ENCODE data around the gene IL19.
A peak's percentile ranks its signal among the peaks of the same experiment; 100 is the strongest.

Gene IL19

GRCh38 chr1:206863266-206863665 is 92.7 kb downstream of the IL19 start:
- no peak for DNase-seq (ENCODE audit: low spot score)

- peak; percentile 37 for DNase-seq (ENCODE audit: low spot score)
These were observed 94.5 kb downstream of the IL19 start, which contains the start of gene IL20 for GRCh38 chr1:206864939-206865671. Gene IL20 (plus strand): TSS chr1:206865623. CDS start chr1:206865853, 230 bp downstream.

DNA sequence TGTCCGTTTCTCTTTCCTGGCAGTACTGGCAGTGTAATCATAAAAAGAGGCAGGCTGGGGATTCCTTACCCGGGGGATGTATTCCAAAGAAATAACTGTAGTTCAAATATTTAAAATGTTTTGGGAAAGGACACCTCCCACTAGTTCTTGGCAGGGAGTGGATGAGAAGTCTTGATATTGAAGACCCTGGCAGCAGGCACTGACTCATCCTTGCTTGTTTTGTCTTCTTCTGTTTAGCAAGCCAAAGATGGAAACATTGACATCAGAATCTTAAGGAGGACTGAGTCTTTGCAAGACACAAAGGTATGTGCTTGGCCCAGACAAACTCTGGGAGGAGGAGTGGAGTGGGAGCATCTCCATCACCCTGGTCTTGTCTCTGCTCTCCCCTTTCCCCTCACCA is 95.5 kb downstream of the IL19 start:
- DNase-seq (ENCODE audit: low spot score) = no peak

GRCh38 chr1:206867239-206867638 is 96.7 kb downstream of the IL19 start:
- no peak for DNase-seq (ENCODE audit: low spot score)

GRCh38 chr1:206867716-206868115 is 97.1 kb downstream of the IL19 start:
- DNase-seq (ENCODE audit: low spot score) = no peak

- DNase-seq (ENCODE audit: low spot score) = no peak
These were observed 97.7 kb downstream of the IL19 start for GRCh38 chr1:206868264-206868663.

DNA sequence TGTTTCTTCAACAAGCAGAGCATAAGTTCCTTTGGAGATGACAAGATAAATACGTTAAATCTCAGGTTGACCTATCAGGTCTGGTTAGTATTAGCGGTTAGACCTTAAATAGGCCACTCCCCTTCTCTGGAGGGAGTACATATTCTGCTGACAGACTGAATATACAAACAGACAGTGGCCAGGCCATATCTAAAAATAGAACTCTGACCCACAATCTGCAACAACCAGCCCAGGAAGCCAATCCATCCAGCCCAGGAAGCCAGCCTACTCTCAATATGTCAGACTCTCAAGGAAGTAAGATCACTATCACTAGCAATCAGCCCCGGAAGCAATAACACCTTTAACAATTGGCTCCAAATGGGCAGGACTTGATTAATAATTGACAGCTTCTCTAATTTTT is 101.6 kb downstream of the IL19 start:
- DNase-seq (ENCODE audit: low spot score) = no peak

GRCh38 chr1:206873603-206874188 is 103.1 kb downstream of the IL19 start:
- no peak for DNase-seq (ENCODE audit: low spot score)

- no peak for DNase-seq (ENCODE audit: low spot score)
These were observed 105.3 kb downstream of the IL19 start for GRCh38 chr1:206875752-206876377.

GRCh38 chr1:206878456-206878855 is 107.9 kb downstream of the IL19 start:
- DNase-seq (ENCODE audit: low spot score) = no peak

- DNase-seq (ENCODE audit: low spot score) = no peak
These were observed 109.7 kb downstream of the IL19 start for GRCh38 chr1:206880314-206880713.

DNA sequence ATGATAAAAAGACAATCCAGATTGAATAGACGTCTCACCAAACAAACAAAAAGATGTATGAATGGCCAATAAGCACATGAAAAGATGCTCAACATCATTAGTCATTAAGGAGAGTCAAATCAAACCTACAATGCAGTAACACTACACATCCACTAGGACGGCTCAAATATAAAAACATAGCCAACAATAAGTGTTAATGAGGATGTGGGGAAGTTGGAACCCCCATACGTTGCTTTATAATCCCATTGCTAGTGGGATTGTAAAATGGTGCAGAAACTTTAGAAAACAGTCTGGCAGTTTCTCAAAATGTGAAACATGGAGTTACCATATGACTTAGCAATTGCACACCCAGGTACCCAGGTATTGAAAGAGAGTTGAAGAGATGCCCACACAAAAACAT is 112.0 kb downstream of the IL19 start:
- no peak for DNase-seq (ENCODE audit: low spot score)

DNA sequence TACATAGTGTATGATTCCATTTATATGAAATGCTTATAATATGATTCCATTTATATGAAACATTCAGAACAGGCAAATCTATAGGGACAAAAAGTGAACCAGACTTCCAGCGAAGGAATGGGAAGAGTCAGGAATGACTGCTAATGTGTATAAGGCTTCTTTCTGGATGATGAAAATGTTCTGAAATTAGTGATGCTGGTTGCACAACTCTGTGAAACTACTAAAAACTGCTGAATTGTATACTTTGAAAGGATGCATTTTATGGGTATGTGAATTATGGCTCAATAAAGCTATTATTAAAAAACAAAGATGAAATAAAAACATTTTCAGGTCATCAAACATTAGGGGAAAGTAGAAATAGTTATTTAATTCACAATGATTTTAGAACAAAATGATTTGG is 112.6 kb downstream of the IL19 start:
- no peak for DNase-seq (ENCODE audit: low spot score)

- no peak for DNase-seq (ENCODE audit: low spot score)
These were observed 113.3 kb downstream of the IL19 start for GRCh38 chr1:206883876-206884275.

DNA sequence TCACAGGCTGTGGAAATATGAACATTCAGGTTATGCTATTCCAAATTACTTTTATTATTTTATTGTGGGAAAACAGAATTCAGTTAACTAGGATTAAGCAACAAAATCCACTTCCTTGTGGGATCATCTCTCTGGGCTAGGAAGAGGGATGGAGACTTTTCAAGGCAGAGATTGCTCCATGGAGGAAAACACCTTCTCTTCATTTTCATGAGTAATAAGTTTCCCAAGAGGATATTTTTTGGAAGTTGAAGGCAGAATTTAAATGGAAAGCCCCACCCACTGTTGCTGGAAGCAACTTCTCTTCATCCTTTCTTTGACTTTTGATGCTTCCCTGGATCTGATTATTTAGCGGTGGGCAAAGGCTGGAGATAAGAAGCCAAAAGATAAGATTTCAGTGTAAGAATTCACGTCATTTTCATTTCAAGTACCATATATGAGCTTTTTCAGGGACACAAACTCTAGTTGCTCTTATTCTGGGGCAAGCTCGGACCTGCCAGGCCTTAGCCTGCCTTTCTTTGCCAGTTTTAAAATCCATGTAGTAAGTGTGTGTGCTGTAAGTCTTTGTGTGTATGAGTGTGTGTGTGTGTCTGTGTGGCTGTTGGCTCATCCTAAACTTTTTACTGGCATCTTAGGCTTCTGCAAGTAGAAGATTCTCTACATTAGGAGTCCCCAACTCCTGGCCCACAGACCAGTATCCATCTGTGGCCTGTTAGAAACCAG is 114.9 kb downstream of the IL19 start:
- no peak for DNase-seq (ENCODE audit: low spot score)

DNA sequence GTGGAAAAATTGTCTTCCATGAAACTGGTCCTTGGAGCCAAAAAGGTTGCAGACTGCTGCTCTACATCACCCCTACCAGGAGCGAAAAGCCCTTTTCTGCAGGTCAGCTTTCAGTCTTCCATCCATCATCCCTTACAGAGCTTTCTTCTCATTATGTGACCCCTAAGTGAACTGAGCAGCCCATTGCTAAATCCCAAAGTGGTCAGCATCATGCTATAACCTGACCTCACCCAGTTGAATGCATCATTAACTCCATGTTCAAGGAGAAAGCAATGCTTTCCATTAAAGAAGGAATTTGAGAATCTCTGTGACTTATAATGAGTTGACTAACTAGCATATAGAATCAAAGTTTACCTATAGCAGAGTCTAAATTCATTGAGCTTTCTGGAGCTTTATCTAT is 116.3 kb downstream of the IL19 start:
- no peak for DNase-seq (ENCODE audit: low spot score)

- no peak for DNase-seq (ENCODE audit: low spot score)
These were observed 117.1 kb downstream of the IL19 start for GRCh38 chr1:206887701-206888100.

DNA sequence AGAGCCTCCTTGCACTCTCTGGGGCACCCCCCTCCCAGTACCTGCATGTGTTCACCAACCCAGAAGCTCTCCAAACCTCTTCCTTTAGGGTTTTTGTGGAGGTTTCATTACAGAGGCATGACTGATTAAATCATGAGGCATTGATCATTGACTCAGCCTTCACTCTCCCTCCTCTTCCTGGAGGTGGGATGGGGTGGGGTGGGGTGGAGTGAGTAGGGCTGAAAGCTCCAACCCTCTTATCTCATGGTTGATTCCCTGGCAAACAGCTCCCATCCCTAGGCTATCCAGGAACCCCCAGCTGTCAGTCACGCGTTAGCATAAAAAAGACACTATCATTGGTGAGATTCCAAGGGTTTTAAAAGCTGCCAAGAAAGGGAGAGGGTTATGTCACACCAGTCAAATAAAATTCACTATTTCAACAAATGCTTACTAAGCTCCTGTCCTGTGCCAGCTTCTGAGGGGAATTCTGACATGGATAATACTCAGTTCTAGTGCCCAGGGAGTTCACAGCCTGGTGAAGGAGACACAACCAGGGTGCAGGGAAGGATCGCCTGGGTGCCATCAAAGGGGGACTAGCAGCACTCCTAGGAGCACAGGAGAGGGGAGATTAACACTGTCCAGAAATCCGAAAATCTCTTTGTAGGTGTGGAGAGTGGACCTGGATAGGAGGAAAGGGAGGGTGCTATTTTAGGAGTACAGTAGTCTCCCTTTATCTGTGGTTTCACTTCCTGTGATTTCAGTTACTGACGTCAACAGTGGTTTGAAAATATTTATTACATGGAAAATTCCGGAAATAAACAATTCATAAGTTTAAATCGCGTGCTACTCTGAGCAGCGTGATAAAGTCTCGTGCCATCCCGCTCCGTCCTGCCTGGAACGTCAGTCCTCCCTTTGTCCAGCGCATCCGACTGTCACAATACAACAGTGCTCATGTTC is 119.8 kb downstream of the IL19 start:
- DNase-seq (ENCODE audit: low spot score) = peak; percentile 41

- no peak for DNase-seq (ENCODE audit: low spot score)
These were observed 120.8 kb downstream of the IL19 start for GRCh38 chr1:206891412-206891811.

Measured in kidney capillary endothelial cell (primary cell).